CD14-positive monocyte (primary cell): ENCODE measurements around the gene LCP1. TPM values are rescaled to one million over a fixed set of nuclear protein-coding genes. Genes with fewer than 3 reads are reported as not detected.

Experiments used
- DNase-seq, 3 donors: peaks; one replicate each; pipeline ENCODE4 v3.0.0-alpha.2; 2011 to 2022
- H2AFZ ChIP-seq: 2 replicates; pipeline ENCODE4 v1.6.0; 2012; ENCODE audit warnings: mild to moderate bottlenecking, low read depth, low read length, inconsistent platforms; ENCODE audit not compliant: insufficient read depth, poor library complexity, severe bottlenecking
- H3K27ac ChIP-seq, 2 donors: 1 replicate in 1 of 2; 2 replicates in 1 of 2; pipeline ENCODE4 v1.5.1; 2012 to 2013; ENCODE audit warnings: low read length in 2 of 2, control low read depth in 1 of 2, inconsistent platforms in 1 of 2, low read depth in 1 of 2, mild to moderate bottlenecking in 1 of 2
- H3K27me3 ChIP-seq, 2 donors: one replicate each; pipeline versions ENCODE4 v1.6.0 to v1.6.1; 2011 to 2013; ENCODE audit warnings: low read length in 2 of 2; ENCODE audit not compliant: control insufficient read depth in 2 of 2, insufficient read depth in 2 of 2
- H3K36me3 ChIP-seq, 2 donors: replicated peaks in 1 of 2; 1 replicate in 1 of 2; 2 replicates in 1 of 2; pipeline versions ENCODE4 v1.5.1 to v1.6.1; 2012 to 2013; ENCODE audit warnings: low read length in 2 of 2, control low read depth in 1 of 2, inconsistent platforms in 1 of 2, mild to moderate bottlenecking in 1 of 2; ENCODE audit not compliant: insufficient read depth in 2 of 2, control insufficient read depth in 1 of 2
- H3K4me1 ChIP-seq, 2 donors: 1 replicate in 1 of 2; 2 replicates in 1 of 2; pipeline versions ENCODE4 v1.5.1 to v1.6.1; 2012 to 2013; ENCODE audit warnings: low read length in 2 of 2, control low read depth in 1 of 2, inconsistent platforms in 1 of 2, mild to moderate bottlenecking in 1 of 2, moderate library complexity in 1 of 2; ENCODE audit not compliant: insufficient read depth in 2 of 2, control insufficient read depth in 1 of 2
- H3K4me2 ChIP-seq: replicated peaks from 2 replicates; pipeline ENCODE3; 2012; ENCODE audit warnings: low read length, moderate library complexity, mild to moderate bottlenecking; ENCODE audit not compliant: poor library complexity, severe bottlenecking; ENCODE audit errors: extremely low read depth
- H3K4me3 ChIP-seq, 3 experiments: fragments of 200-600 bp in 1 of 3; sonication (generic) in 1 of 3; replicated peaks in 1 of 3; 1 replicate in 2 of 3; 2 replicates in 1 of 3; pipeline ENCODE4 v1.5.1; 2011 to 2013; ENCODE audit warnings: low read length in 3 of 3, mild to moderate bottlenecking in 3 of 3, control low read depth in 2 of 3, low read depth in 2 of 3, inconsistent platforms in 1 of 3, moderate library complexity in 1 of 3
- H3K79me2 ChIP-seq: 2 replicates; pipeline ENCODE4 v1.6.0; 2012; ENCODE audit warnings: mild to moderate bottlenecking, control low read depth, inconsistent platforms, low read length, moderate library complexity; ENCODE audit not compliant: insufficient read depth
- H3K9ac ChIP-seq: 2 replicates; pipeline ENCODE4 v1.6.0; 2017; ENCODE audit warnings: low read length, mild to moderate bottlenecking; ENCODE audit not compliant: insufficient read depth, poor library complexity, severe bottlenecking
- H3K9me3 ChIP-seq, 2 donors: replicated peaks in 1 of 2; 1 replicate in 1 of 2; 2 replicates in 1 of 2; pipeline versions ENCODE4 v1.5.1 to v1.6.1; 2012 to 2013; ENCODE audit warnings: low read length in 2 of 2, control low read depth in 1 of 2; ENCODE audit not compliant: control insufficient read depth in 1 of 2, insufficient read depth in 1 of 2
- H4K20me1 ChIP-seq: 2 replicates; pipeline ENCODE4 v1.6.0; 2012; ENCODE audit warnings: mild to moderate bottlenecking, low read length, control low read depth, moderate library complexity; ENCODE audit not compliant: insufficient read depth
- H3K27ac Mint-ChIP-seq, 7 donors: one replicate each; pipeline ENCODE4 v1.8.0; 2020; ENCODE audit warnings: mild to moderate bottlenecking in 7 of 7, mixed read lengths in 7 of 7, moderate library complexity in 6 of 7, inconsistent platforms in 2 of 7
- H3K27me3 Mint-ChIP-seq, 3 donors: one replicate each; pipeline ENCODE4 v1.8.0; 2021 to 2022; ENCODE audit warnings: low read depth in 3 of 3, mild to moderate bottlenecking in 3 of 3, mixed read lengths in 3 of 3, moderate library complexity in 3 of 3, inconsistent platforms in 1 of 3
- H3K36me3 Mint-ChIP-seq, 2 donors: one replicate each; pipeline ENCODE4 v1.8.0; 2020; ENCODE audit warnings: mixed read lengths in 2 of 2, inconsistent platforms in 1 of 2, mild to moderate bottlenecking in 1 of 2
- H3K4me1 Mint-ChIP-seq: one replicate; pipeline ENCODE4 v1.8.0; 2020; ENCODE audit warnings: mild to moderate bottlenecking, mixed read lengths
- H3K4me3 Mint-ChIP-seq, 2 donors: one replicate each; pipeline ENCODE4 v1.8.0; 2020; ENCODE audit warnings: mild to moderate bottlenecking in 2 of 2, mixed read lengths in 2 of 2, moderate library complexity in 1 of 2
- H3K9me3 Mint-ChIP-seq, 7 donors: one replicate each; pipeline ENCODE4 v1.8.0; 2020 to 2022; ENCODE audit warnings: mixed read lengths in 7 of 7, mild to moderate bottlenecking in 6 of 7, moderate library complexity in 6 of 7, inconsistent platforms in 2 of 7
- WGBS: methylation state at CpG from one replicate; pipeline ENCODE4 v1.1.5; 2013; ENCODE audit warnings: missing lambda C conversion rate; ENCODE audit not compliant: insufficient coverage; 5-methylcytosine and 5-hydroxymethylcytosine counted together
- intact Hi-C, 2 donors: fragments of 100-400 bp; cut with micrococcal nuclease; formaldehyde crosslinking; loops; one replicate each; pipeline versions ENCODE4 v1.15.0 to v1.15.1; 2023
- polyA plus RNA-seq, 3 donors: library from polyadenylated mRNA; depleted of rRNA in 1 of 3; unstranded in 2 of 3; stranded (reverse) in 1 of 3; fragments of 300-500 nt in 2 of 3; fragments of >200 nt in 1 of 3; fragmentation: Illumina TruSeq in 2 of 3; gene quantifications; 1 replicate in 2 of 3; 2 replicates in 1 of 3; pipeline ENCODE4 v1.2.3, GENCODE V29; 2012 to 2021
- TF ChIP-seq, protein P1 (sequence below): fragments of 200-600 bp; IDR thresholded peaks from one replicate; pipeline ENCODE4 v1.8.0; 2022; ENCODE audit warnings: antibody characterized with exemption, mild to moderate bottlenecking

LCP1 gene
- polyA plus RNA-seq, 3 donors, result 653 to 2,003 (median 1,636) TPM

DNA sequence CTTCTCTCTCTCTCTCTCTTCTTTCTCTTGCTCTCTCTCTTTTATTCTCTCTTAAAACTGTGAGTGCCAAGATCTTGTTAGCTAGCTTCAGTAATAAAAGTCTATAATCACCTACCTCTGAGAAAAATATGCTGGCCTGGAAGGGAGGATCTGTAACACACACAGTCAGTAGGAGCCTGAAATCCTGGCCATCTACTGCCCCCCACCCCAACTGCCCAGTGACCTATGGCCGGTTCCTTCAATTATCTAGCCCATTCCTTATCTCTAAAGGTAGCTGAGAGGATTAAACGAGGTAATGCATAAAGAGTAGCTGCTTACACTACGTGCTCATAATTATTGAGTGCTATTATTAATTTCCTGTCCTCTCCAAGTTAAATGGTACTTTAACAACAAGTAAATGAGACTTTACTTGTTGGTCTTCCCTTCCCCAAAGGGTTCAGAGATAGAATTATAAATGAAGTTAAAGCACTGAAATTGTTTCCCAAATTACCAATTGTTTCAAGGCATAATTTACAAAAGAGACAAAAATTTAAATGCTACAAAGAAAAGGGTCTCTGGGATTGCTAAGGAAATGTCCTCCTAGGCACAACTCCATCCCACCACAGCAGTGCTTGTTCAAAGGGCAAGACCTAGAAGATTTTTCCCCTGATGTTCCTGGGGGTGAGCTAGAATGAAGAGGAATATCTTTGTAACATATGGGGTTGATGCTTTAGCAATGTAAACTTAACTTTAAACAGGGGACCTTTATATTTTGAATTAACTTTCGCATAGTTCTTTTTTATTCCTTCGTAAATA, 1.8 kb downstream of the LCP1 start:
- Mint-ChIP-seq H3K4me1 (peaks cover 61% of the 10 kb centered on the region), H3K4me3 (peak overlapping the region; percentile 98 to 100), H3K27ac (peak overlapping the region; percentile 96 to 99 (median 97)), H3K9me3 (peaks cover 0 to 4% (median 0%) of the 10 kb centered on the region in 7 donors), H3K36me3 (peaks cover 25 to 36% of the 10 kb centered on the region in 2 donors), H3K27me3 (peaks cover 0 to 5% (median 0%) of the 10 kb centered on the region in 3 donors)
- peak overlapping the region; percentile 97 for H3K4me2 ChIP-seq
- H3K36me3 ChIP-seq, result peaks cover 4 to 15% of the 10 kb centered on the region in 2 donors
- WGBS, result no CpG with 5 or more reads among the region's 5 CpGs
- H3K9ac ChIP-seq, result peak overlapping the region; percentile 74
- peak overlapping the region; percentile 88 to 95 for H3K27ac ChIP-seq
- H3K4me3 ChIP-seq, result peak overlapping the region; percentile 61 to 98 (median 98)
- H3K79me2 ChIP-seq, result peaks cover 100% of the 10 kb centered on the region
- peaks cover 53 to 76% of the 10 kb centered on the region in 2 donors for H3K4me1 ChIP-seq
- H3K9me3 ChIP-seq, result no peaks in the 10 kb centered on the region
- H4K20me1 ChIP-seq, result peaks cover 61% of the 10 kb centered on the region
- no peak overlapping the region for H2AFZ ChIP-seq
- TF ChIP-seq, protein P1, sequence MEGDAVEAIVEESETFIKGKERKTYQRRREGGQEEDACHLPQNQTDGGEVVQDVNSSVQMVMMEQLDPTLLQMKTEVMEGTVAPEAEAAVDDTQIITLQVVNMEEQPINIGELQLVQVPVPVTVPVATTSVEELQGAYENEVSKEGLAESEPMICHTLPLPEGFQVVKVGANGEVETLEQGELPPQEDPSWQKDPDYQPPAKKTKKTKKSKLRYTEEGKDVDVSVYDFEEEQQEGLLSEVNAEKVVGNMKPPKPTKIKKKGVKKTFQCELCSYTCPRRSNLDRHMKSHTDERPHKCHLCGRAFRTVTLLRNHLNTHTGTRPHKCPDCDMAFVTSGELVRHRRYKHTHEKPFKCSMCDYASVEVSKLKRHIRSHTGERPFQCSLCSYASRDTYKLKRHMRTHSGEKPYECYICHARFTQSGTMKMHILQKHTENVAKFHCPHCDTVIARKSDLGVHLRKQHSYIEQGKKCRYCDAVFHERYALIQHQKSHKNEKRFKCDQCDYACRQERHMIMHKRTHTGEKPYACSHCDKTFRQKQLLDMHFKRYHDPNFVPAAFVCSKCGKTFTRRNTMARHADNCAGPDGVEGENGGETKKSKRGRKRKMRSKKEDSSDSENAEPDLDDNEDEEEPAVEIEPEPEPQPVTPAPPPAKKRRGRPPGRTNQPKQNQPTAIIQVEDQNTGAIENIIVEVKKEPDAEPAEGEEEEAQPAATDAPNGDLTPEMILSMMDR, result no peak
- no peaks in the 10 kb centered on the region for H3K27me3 ChIP-seq
- no peak for DNase-seq
- intact Hi-C loops, result loop anchor here (1.0 to 10.0 kb wide), 3 partner anchors 8 to 225 kb away; no protein-coding TSS in a partner anchor

DNA sequence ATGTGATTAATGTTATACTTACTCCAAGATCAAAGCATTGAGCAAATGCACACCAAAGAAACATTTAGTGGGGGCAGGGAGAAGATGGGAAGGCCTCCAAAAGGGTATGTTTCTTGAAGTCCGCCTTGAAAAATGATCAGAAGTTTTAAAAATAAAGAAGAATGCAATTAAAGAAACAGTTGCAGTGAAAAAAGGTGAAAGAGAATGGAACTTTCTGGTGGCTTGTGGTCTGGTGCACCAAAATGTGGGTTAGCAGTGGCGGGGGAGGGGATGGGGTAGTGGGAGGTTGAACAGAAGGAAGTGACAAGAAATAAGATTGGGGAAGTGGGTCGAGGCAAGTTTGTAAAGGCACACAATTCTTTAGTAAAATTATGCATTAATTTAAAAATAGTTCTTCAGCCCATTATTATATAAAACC, 2.5 kb downstream of the LCP1 start:
- Histone ChIP-seq H3K4me1 (peaks cover 53 to 76% of the 10 kb centered on the region in 2 donors), H2AFZ (no peak overlapping the region), H3K9me3 (no peaks in the 10 kb centered on the region), H3K36me3 (peaks cover 5 to 20% of the 10 kb centered on the region in 2 donors), H3K4me2 (peak overlapping the region; percentile 97), H3K27ac (peak overlapping the region; percentile 88 to 95), H3K27me3 (no peaks in the 10 kb centered on the region), H3K9ac (peak overlapping the region; percentile 74), H4K20me1 (peaks cover 63% of the 10 kb centered on the region), H3K4me3 (peak overlapping the region; percentile 61 to 98 (median 98)), H3K79me2 (peaks cover 100% of the 10 kb centered on the region)
- Mint-ChIP-seq H3K36me3 (peaks cover 31 to 43% of the 10 kb centered on the region in 2 donors), H3K4me3 (peak overlapping the region; percentile 98 to 100), H3K9me3 (peaks cover 0 to 4% (median 0%) of the 10 kb centered on the region in 7 donors), H3K27me3 (peaks cover 0 to 3% (median 0%) of the 10 kb centered on the region in 3 donors), H3K4me1 (peaks cover 61% of the 10 kb centered on the region), H3K27ac (peak overlapping the region; percentile 90 to 99 (median 97))
- intact Hi-C loops, result loop anchor here in 1 of 2 donors (10.0 kb wide), 1 partner anchor 225 kb away; no protein-coding TSS in a partner anchor
- DNase-seq, result peak; percentile 53 to 69 (median 64)
- no CpG with 5 or more reads among the region's 3 CpGs for WGBS
- TF ChIP-seq, protein P1, result no peak
